Stimulated activated CD4-positive, alpha-beta T cell treated with anti-CD3 and anti-CD28 coated beads, Interleukin-1b, Interleukin-23, amount 100 ng/mL, for 1 hour (primary cell): ENCODE results near the gene MAGI1.
"Not testable (repeated sequence)": the region's sequence is repeated elsewhere in the genome, so short reads cannot be mapped to it uniquely, and the experiment has no call there.

ENCODE experiments used
- DNase-seq, 2 donors: peaks; one replicate each; pipeline ENCODE4 v3.0.0-alpha.2; 2020; ENCODE audit warnings: low read depth in 2 of 2

MAGI1 gene

GRCh38 chr3:65877160-65877559, 161.6 kb downstream of the MAGI1 start:
- no peak for DNase-seq

DNA sequence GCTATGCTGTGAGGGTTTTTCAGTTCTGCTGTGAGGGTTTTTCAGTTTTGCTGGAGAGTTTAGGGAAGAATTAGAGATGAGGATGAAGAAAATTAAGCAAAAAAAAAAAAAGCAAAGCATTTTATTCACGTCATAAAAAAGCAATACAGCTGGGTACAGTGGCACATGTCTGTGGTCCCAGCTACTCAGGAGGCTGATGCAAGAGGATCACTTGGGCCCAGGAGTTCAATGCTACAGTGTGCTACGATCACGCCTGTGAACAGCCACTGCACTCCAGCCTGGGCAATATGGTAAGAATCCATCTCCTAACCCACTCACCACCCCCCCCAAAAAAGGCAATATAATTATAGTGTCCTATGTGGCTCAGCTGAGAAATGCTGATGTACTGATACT, 162.7 kb downstream of the MAGI1 start:
- no peak for DNase-seq

DNA sequence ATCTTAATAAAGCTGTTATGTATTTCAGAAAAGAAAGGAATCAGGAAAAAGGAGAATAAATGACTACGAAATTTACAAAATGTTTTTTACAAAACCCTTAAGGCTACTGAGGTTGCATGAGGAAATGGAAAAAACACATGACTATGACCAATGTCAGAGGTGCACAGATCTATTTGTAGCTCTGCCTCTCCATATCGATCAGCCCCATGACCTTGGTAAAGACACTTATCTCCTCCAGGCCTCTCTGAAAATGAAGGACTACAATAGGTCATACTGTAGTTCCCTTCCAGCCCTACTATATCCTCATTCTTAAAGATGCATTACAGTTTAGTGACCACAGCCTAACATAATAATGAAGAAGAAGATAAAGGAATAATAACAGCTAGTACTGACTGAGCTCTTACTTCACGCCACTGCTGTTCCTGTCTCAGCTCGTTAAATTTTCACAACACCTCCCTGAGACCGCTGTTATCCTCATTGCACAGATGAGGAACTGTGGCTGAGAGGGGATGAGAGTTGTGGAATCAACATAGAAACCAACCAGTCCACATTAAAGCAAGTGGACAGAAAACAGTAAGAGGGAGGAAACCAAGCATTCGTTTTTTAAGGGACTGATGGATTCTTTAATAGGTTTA, 163.2 kb downstream of the MAGI1 start:
- no peak for DNase-seq

- DNase-seq, result no peak
Measured at GRCh38 chr3:65873869-65874268, 164.8 kb downstream of the MAGI1 start.

DNA sequence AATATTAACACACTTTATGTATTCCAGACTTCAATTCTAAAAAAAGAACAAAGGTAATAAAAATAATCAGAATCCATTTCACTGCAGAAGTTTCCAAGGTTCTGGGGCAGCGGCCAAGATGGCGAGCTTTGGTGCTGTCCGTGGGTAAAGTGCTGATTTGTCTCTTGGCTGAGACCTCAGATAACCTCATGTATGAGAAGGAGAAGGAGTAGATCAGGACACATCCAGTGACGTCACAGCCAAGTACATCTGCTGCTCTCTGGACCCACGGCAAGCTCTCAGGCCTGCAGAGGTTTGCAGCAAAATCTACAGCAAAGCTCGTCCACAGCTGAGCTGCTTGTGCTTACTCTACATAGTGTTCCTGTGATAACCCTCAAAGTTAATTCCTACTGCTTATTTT, 165.7 kb downstream of the MAGI1 start:
- no peak for DNase-seq

DNA sequence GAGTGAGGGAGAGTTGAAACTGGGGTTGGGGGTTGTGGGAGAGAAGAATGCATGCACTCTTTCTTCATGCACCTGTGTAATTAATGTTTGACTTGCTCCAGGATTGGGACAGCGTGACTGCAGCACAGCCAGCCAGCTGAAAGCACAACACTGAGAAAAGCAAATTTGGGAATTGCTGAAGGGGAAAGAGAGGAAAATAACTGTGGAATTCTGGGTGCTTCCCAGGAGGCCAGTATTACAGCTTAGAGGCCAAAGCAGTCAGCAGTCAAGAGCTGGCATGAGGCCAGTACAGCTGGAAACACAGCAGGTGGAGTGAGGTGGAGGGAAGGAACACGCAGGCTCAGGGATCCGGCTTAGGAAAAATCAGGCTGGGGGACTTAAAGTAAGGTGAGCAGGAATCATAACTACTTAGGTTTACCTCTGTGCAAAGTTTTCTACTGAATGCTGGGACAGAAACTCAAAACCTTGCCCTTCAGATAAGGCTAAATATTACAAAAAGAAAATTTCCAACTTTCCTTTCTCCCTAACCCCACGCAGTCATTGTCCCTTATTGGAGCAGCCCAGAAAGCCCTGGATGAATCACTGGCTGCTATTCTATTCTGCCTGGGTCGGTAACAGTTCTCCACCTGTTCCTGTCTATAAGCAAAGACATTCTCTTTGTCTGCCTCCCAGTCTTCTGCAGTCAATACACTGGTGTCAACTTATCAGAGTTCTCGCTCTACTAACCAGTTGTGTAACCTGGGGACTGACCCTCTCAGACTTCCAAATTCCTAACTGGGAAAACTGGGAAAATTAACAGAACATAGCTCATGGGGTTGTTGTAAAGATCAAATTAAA, 167.2 kb downstream of the MAGI1 start:
- no peak for DNase-seq

- no peak for DNase-seq
Measured at GRCh38 chr3:65869798-65870197, 168.9 kb downstream of the MAGI1 start.

DNA sequence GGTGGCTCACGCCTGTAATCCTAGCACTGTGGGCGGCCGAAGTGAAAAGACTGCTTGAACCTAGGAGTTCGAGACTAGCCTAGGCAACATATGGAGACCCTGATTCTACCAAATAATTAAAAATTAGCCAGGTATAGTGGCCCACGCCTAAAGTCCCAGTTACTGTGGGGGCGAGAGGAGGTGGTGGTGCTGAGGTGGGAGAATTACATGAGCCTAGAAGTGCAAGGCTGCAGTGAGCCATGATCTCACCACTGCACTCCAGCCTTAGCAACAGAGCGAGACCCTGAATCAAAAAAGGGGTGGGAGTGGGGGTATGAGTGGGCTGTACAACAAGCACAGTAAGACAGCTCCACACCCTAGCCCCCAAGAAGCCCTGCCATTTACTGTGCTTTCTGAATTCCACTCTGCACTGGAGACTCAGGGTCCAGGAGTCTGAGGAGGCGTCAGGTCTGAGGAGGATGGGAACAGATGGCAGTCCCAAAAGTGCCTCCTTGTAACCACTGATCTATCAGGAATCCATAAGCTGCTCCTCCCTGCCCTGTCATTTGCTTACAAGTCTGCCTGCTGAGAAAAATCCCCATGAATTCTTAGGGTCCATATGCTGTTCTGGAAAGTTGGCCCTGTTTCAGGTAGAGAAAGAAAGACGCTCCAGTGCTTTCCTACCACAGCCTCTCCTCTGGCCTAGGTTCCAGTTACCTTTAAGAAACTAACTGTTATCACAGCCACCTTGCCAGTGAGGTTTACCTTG, 171.1 kb downstream of the MAGI1 start:
- DNase-seq, result no peak

GRCh38 chr3:65864357-65864904, 174.3 kb downstream of the MAGI1 start:
- DNase-seq, result no peak

- no peak for DNase-seq
Measured at GRCh38 chr3:65861718-65862117, 177.0 kb downstream of the MAGI1 start.

DNA sequence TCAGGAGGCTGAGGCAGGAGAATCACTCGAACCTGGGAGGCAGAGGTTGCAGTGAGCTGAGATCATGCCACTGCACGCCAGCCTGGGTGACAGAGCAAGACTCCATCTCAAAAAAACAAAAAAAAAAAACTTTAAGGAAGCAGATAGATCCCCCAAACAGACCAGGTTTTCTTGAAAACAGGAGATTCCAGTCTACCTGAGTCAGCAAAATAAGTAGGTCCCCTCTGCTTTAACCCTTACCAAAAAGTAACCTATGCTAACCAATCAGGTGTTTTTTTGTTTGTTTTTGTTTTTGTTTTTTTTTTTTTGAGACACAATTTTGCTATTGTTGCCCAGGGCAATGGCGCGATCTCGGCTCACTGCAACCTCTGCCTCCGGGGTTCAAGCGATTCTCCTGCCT, 179.1 kb downstream of the MAGI1 start:
- not testable (repeated sequence) for DNase-seq

GRCh38 chr3:65858749-65859148, 180.0 kb downstream of the MAGI1 start:
- DNase-seq, result no peak

DNA sequence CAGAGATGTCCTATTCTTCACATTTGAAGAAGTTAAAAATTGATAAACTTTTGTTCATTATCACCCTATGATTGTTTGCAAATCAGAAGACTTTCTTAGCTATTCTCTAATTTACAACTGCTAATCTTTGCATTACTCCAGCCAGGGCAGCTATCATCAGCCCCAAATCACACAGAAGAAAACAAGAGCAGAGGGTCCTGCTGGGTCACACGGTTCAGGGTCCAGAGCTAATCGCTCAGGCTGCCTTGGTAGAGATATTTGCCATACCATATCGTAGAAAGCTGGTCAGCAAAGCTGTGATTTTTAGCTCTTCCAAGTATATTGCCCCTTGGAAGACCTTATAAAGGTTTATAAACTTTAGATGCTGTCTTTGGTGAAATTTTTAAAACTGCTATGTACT, 181.4 kb downstream of the MAGI1 start:
- no peak for DNase-seq

GRCh38 chr3:65856907-65857306, 181.8 kb downstream of the MAGI1 start:
- no peak for DNase-seq

- DNase-seq, result no peak
Measured at GRCh38 chr3:65855370-65856100, 183.2 kb downstream of the MAGI1 start.

GRCh38 chr3:65854606-65855304, 184.0 kb downstream of the MAGI1 start:
- no peak for DNase-seq

DNA sequence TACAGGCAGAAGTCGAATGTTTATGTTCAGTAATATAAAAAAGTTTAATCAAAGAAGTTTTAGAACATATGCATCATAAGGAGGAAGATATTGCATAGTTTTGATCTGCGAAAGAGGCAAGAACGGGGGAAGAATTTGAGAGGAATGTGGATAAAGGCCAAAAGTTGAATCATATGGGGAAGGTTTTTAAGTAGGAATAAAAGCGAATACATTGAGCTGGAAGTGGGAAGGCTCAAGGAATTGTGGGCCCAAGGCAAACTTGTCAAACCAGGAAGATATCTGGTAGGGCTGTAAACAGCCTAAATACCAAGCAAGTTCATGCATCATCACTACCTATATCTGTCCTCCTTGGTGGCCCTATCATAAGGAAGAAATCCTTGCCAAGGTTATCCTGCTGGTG, 186.9 kb downstream of the MAGI1 start:
- DNase-seq, result no peak

GRCh38 chr3:65850261-65850660, 188.5 kb downstream of the MAGI1 start:
- DNase-seq, result no peak

GRCh38 chr3:65848024-65848423, 190.7 kb downstream of the MAGI1 start:
- DNase-seq, result no peak

DNA sequence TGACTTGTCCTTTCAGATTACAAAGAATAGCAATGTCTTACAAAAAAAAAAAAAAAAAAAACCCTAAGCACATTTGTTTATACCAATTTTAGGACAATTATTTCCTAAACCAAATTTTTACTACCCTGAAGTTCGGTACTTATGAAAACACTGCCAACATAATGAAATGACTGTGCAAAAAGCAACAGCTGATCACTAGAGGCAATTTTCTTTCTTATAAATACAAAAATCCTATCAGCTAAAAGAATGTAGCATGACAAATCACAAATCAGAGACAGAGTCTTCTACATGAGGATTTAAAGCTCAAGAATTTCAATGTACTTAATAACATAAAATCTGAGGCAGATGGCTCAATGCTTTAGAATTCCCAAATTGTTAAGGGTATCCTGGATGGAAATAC, 191.8 kb downstream of the MAGI1 start:
- no peak for DNase-seq

DNA sequence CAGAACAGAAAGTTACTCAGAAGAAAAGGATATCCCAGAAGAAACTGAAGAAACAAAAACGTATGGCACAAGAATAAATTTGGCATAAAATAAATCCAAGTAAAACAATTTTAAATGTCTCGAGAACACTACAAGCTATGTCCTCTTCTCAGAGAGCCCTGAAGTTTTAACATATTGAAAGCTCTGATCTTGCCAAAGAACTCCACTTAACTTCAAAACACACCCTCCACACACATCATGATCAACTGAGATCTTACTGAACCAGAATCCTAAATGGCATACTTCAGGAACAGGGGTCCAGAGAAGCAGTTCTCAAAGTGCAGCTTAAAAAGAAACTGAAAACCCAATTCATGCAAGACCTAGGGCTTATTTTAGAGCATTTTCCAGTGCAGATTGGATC, 194.3 kb downstream of the MAGI1 start:
- no peak for DNase-seq
